Panc1 (cell line): ENCODE measurements around the gene MAP3K6. TPM values are rescaled to one million over a fixed set of nuclear protein-coding genes. Genes with fewer than 3 reads are reported as not detected.

Experiments
- ATAC-seq: fragments of 200-7000 bp; cut with Tn5 transposase; 2 replicates; pipeline ENCODE4 v1.9.1; 2020; ENCODE audit warnings: mild to moderate bottlenecking, moderate library complexity
- BruUV-seq: library from RNA; stranded (reverse); fragments of 400-500 nt; replicated peaks from 2 replicates; lab custom pipeline; 2021; lab: Mats Ljungman, UMichigan
- CTCF ChIA-PET: fragments of 300-600 bp; sonication (Branson Sonifier 250); formaldehyde crosslinking; loops from one replicate; lab custom pipeline; 2022; ENCODE audit warnings: antibody characterized with exemption; lab: Charles Lee
- POLR2A ChIA-PET: fragments of 300-600 bp; sonication (Branson Sonifier 250); formaldehyde crosslinking; loops from one replicate; lab custom pipeline; 2022; ENCODE audit warnings: antibody characterized with exemption; lab: Charles Lee
- DNase-seq: peaks from one replicate; pipeline ENCODE4 v3.0.0-alpha.2; 2010; ENCODE audit warnings: low read depth, low spot score
- H3K27ac ChIP-seq: 2 replicates; pipeline ENCODE4 v1.5.1; 2011; ENCODE audit warnings: mild to moderate bottlenecking, low read length, inconsistent platforms
- H3K27me3 ChIP-seq: fragments of 200-500 bp; sonication (Bioruptor generic); 2 replicates; pipeline ENCODE4 v1.6.0; 2014; ENCODE audit warnings: low read length, inconsistent platforms; ENCODE audit not compliant: control insufficient read depth, insufficient read depth
- H3K36me3 ChIP-seq: fragments of 200-500 bp; sonication (Bioruptor generic); 2 replicates; pipeline ENCODE4 v1.5.1; 2014; ENCODE audit warnings: inconsistent platforms, mild to moderate bottlenecking, low read length, moderate library complexity; ENCODE audit not compliant: control insufficient read depth, insufficient read depth
- H3K4me1 ChIP-seq: 2 replicates; pipeline ENCODE4 v1.5.1; 2011; ENCODE audit warnings: inconsistent platforms, mild to moderate bottlenecking, low read length, moderate library complexity; ENCODE audit not compliant: control insufficient read depth, insufficient read depth
- H3K4me3 ChIP-seq, 2 experiments: 2 replicates each; pipeline ENCODE4 v1.5.1; 2011 to 2012; ENCODE audit warnings: low read depth in 2 of 2, low read length in 2 of 2, mild to moderate bottlenecking in 2 of 2, inconsistent platforms in 1 of 2, moderate library complexity in 1 of 2
- H3K9me3 ChIP-seq: fragments of 200-500 bp; sonication (Bioruptor generic); 2 replicates; pipeline ENCODE4 v1.5.1; 2014; ENCODE audit warnings: low read depth, mild to moderate bottlenecking, inconsistent platforms, low read length, moderate library complexity; ENCODE audit not compliant: control insufficient read depth, insufficient read depth
- CTCF ChIP-seq: fragments of 450-650 bp; IDR thresholded peaks from 2 replicates; pipeline ENCODE4 v1.5.1; 2017; ENCODE audit warnings: mild to moderate bottlenecking
- POLR2AphosphoS5 ChIP-seq: IDR thresholded peaks from 2 replicates; pipeline ENCODE4 v1.6.1; 2012; ENCODE audit warnings: mild to moderate bottlenecking, low read depth, low read length, moderate library complexity
- REST ChIP-seq, 2 experiments: IDR thresholded peaks; 2 replicates each; pipeline ENCODE4 v1.6.1; 2011 to 2012; ENCODE audit warnings: low read depth in 2 of 2, control low read depth in 1 of 2, low read length in 1 of 2, mild to moderate bottlenecking in 1 of 2, moderate library complexity in 1 of 2; ENCODE audit not compliant: insufficient read depth in 1 of 2
- SIN3A ChIP-seq: IDR thresholded peaks from 2 replicates; pipeline ENCODE4 v1.6.1; 2012; ENCODE audit warnings: low read depth, mild to moderate bottlenecking, low read length, moderate library complexity, borderline replicate concordance; ENCODE audit not compliant: insufficient read depth
- TCF7L2 ChIP-seq: IDR thresholded peaks from 2 replicates; pipeline ENCODE4 v1.6.1; 2011; ENCODE audit warnings: mild to moderate bottlenecking, low read depth, low read length, inconsistent platforms
- in situ Hi-C: cut with HindIII; loops from 2 replicates; pipeline ENCODE4 v1.10.0; 2016; ENCODE audit warnings: low sequenced_read_pairs, low pct_unique_long_range_greater_than_20kb
- intact Hi-C: fragments of 100-400 bp; cut with micrococcal nuclease; formaldehyde crosslinking; loops from one replicate; pipeline ENCODE4 v1.10.0; 2022; ENCODE audit not compliant: unreplicated experiment
- total RNA-seq: library from RNA; stranded (reverse); gene quantifications from one replicate; pipeline ENCODE4 v1.2.1, GENCODE V29; 2021; ENCODE audit not compliant: unreplicated experiment

Gene MAP3K6
- total RNA-seq, 1 experiment from 2014 or later: 56.9 TPM

GRCh38 chr1:27336756-27337155 lies 30.0 kb downstream of the MAP3K6 start:
- Histone ChIP-seq H3K9me3 (no peaks in the 10 kb centered on the region), H3K27me3 (no peaks in the 10 kb centered on the region), H3K4me1 (peaks cover 8% of the 10 kb centered on the region), H3K36me3 (peaks cover 2% of the 10 kb centered on the region), H3K4me3 (no peak overlapping the region), H3K27ac (no peak overlapping the region)
- CTCF ChIA-PET: no interaction called here
- no TSS peak for BruUV-seq
- DNase-seq: no peak
- in situ Hi-C loops: no loop called here
- ATAC-seq: no peak
- intact Hi-C loops: no loop called here
- POLR2A ChIA-PET: no interaction called here
- no peak for TF ChIP-seq SIN3A

GRCh38 chr1:27335506-27336422 lies 31.0 kb downstream of the MAP3K6 start:
- intact Hi-C loops: no loop called here
- DNase-seq (no peak), ATAC-seq (no peak)
- H3K27me3 ChIP-seq: no peaks in the 10 kb centered on the region
- no TSS peak for BruUV-seq
- peaks cover 2% of the 10 kb centered on the region for H3K36me3 ChIP-seq
- no peaks in the 10 kb centered on the region for H3K9me3 ChIP-seq
- no peak overlapping the region for H3K4me3 ChIP-seq
- ChIA-PET POLR2A (no interaction called here), CTCF (no interaction called here)
- no peak overlapping the region for H3K27ac ChIP-seq
- H3K4me1 ChIP-seq: no peaks in the 10 kb centered on the region
- no peak; the same call in 1 of the 2 replicates for TF ChIP-seq POLR2AphosphoS5
- no peak for TF ChIP-seq CTCF
- no peak for TF ChIP-seq TCF7L2
- no peak for TF ChIP-seq SIN3A
- TF ChIP-seq REST (IDR thresholded peaks at IDR 0.05; ENCODE audit: insufficient read depth in 1 of 2, low read depth in 2 of 2, low read length in 1 of 2): no peak
- in situ Hi-C loops: no loop called here
